K562 (cell line): ENCODE results near the gene ZBTB43. TPM values are rescaled to one million over a fixed set of nuclear protein-coding genes. Genes with fewer than 3 reads are reported as not detected.

Experiments
- BCOR ChIP-seq: fragments of 450-650 bp; IDR thresholded peaks from 2 replicates; pipeline ENCODE4 v1.6.1; 2016
- CBX1 ChIP-seq: sonication (generic); IDR thresholded peaks from 2 replicates; pipeline ENCODE4 v1.6.1; 2016; ENCODE audit warnings: antibody characterized with exemption, low read depth, mild to moderate bottlenecking
- CTCF ChIP-seq, 3 experiments: IDR thresholded peaks in 2 of 3; conservative IDR thresholded peaks in 1 of 3; 2 replicates each; pipeline ENCODE4 v1.5.1; 2011 to 2012; ENCODE audit warnings: low read length in 3 of 3, mild to moderate bottlenecking in 3 of 3, control low read depth in 2 of 3, improper control_type of control experiment in 1 of 3, inconsistent platforms in 1 of 3, low read depth in 1 of 3, mixed read lengths in 1 of 3, moderate library complexity in 1 of 3; ENCODE audit not compliant: insufficient read depth in 2 of 3
- EP400 ChIP-seq: fragments of 450-650 bp; IDR thresholded peaks from 2 replicates; pipeline ENCODE4 v1.6.1; 2017; ENCODE audit warnings: antibody characterized with exemption, mild to moderate bottlenecking, moderate library complexity
- EWSR1 ChIP-seq: fragments of 450-650 bp; IDR thresholded peaks from 2 replicates; pipeline ENCODE4 v1.6.1; 2018; ENCODE audit warnings: borderline replicate concordance, mild to moderate bottlenecking, low read depth, moderate library complexity; ENCODE audit not compliant: partially characterized antibody
- HNRNPK ChIP-seq: fragments of 200-400 bp; formaldehyde crosslinking; IDR thresholded peaks from one replicate; pipeline ENCODE4 v1.6.1; 2018; ENCODE audit warnings: mild to moderate bottlenecking, low read depth, low read length; ENCODE audit not compliant: poor library complexity, severe bottlenecking
- MAX ChIP-seq: sonication (generic); formaldehyde crosslinking; IDR thresholded peaks from 2 replicates; pipeline ENCODE4 v1.9.0; 2022; ENCODE audit warnings: mild to moderate bottlenecking, missing genetic modification reagents
- MCM2 ChIP-seq: fragments of 450-650 bp; IDR thresholded peaks from 2 replicates; pipeline ENCODE4 v1.6.1; 2017; ENCODE audit warnings: low read depth, mild to moderate bottlenecking
- NR2C1 ChIP-seq, 2 experiments: fragments of 450-650 bp; IDR thresholded peaks; 2 replicates each; pipeline ENCODE4 v1.6.1; 2017; ENCODE audit warnings: mild to moderate bottlenecking in 2 of 2, antibody characterized with exemption in 1 of 2, inconsistent platforms in 1 of 2, missing compliant biosample characterization in 1 of 2, missing genetic modification characterization in 1 of 2
- POLR2AphosphoS5 ChIP-seq: IDR thresholded peaks from 2 replicates; pipeline ENCODE4 v1.6.1; 2011; ENCODE audit warnings: mild to moderate bottlenecking, low read depth, low read length, moderate library complexity; ENCODE audit not compliant: control insufficient read depth, insufficient read depth
- PRMT5 ChIP-seq: sonication (generic); formaldehyde crosslinking; IDR thresholded peaks from 2 replicates; pipeline ENCODE4 v1.5.0; 2020; ENCODE audit warnings: missing genetic modification reagents
- RBBP5 ChIP-seq: fragments of 200-600 bp; sonication (generic); IDR thresholded peaks from 2 replicates; pipeline ENCODE4 v1.6.1; 2012; ENCODE audit warnings: borderline replicate concordance, mild to moderate bottlenecking, low read length, control low read depth, inconsistent platforms; ENCODE audit not compliant: insufficient read depth, poor library complexity, severe bottlenecking
- STAT6 ChIP-seq: sonication (generic); formaldehyde crosslinking; IDR thresholded peaks from 2 replicates; pipeline ENCODE4 v1.8.1; 2023; ENCODE audit warnings: mild to moderate bottlenecking, missing genetic modification reagents
- TAF1 ChIP-seq: IDR thresholded peaks from 2 replicates; pipeline ENCODE4 v1.6.1; 2011; ENCODE audit warnings: mild to moderate bottlenecking, low read length, moderate library complexity; ENCODE audit not compliant: insufficient read depth, control insufficient read depth, severe bottlenecking; ENCODE audit errors: extremely low read depth
- TBP ChIP-seq: optimal IDR thresholded peaks from 2 replicates; pipeline ENCODE3; 2011; ENCODE audit warnings: low read depth, low read length, improper control_type of control experiment
- ZBTB2 ChIP-seq: fragments of 450-650 bp; IDR thresholded peaks from 2 replicates; pipeline ENCODE4 v1.6.1; 2016; ENCODE audit warnings: antibody characterized with exemption
- ZNF449 ChIP-seq: fragments of 250-450 bp; sonication (Bioruptor Pico); IDR thresholded peaks from 2 replicates; pipeline ENCODE4 v1.8.0; 2022; ENCODE audit warnings: moderate library complexity, mild to moderate bottlenecking, inconsistent platforms
- ZNF76 ChIP-seq: fragments of 250-450 bp; sonication (Bioruptor Pico); IDR thresholded peaks from 2 replicates; pipeline ENCODE4 v1.4.0; 2020; ENCODE audit warnings: mild to moderate bottlenecking, moderate library complexity, borderline replicate concordance
- polyA plus RNA-seq, 8 experiments: library from polyadenylated mRNA; depleted of rRNA in 4 of 8; stranded (reverse) in 5 of 8; unstranded in 3 of 8; fragments of >200 nt; fragmentation: Nextera tagmentation in 2 of 8; fragmentation: Illumina TruSeq in 1 of 8; extraction: Ambion mirVana in 2 of 8; extraction: Trizol in 1 of 8; gene quantifications; 2 replicates each; pipeline versions ENCODE4 v1.2.1 to v1.2.3, GENCODE V29; 2011 to 2014; ENCODE audit warnings: inconsistent platforms in 1 of 8, missing spikeins in 1 of 8
- total RNA-seq, 7 experiments: library from RNA; depleted of rRNA in 6 of 7; stranded (reverse); fragments of >200 nt in 6 of 7; fragmentation: Illumina TruSeq in 2 of 7; extraction: Trizol in 2 of 7; gene quantifications; 2 replicates each; pipeline versions ENCODE4 v1.2.1 to v1.2.3, GENCODE V29; 2011 to 2021; ENCODE audit warnings: low replicate concordance in 1 of 7

The ZBTB43 gene
- total and polyA plus RNA-seq, 9 of the 15 experiments (the other 6 are each of a cell fraction or from before 2014, with no cell fraction given) = 3.9 to 17.2 (median 9.1) TPM

- TF ChIP-seq STAT6 (CRISPR knock-in tag) (peak; percentile 56; the same call in 1 of the 2 replicates), TBP (peak; percentile 55), EWSR1 (no peak), MCM2 (no peak), RBBP5 (peak; percentile 81), ZBTB2 (0 out of 2 replicates have a peak, but pooled peaks have one; percentile 42), CTCF (IDR thresholded peaks at IDR 0.05 in 2 of 3, conservative IDR thresholded peaks at IDR 0.05 in 1 of 3; ENCODE audit: insufficient read depth in 2 of 3, low read depth in 1 of 3, low read length in 3 of 3) (peak; percentile 84 to 93 (median 85)), EP400 (peak; percentile 74), BCOR (peak; percentile 26; the same call in 1 of the 2 replicates), ZNF76 (CRISPR knock-in tag) (no peak), NR2C1 (IDR thresholded peaks at IDR 0.05) (peak; percentile 91), NR2C1 (tag; IDR thresholded peaks at IDR 0.05) (peak; percentile 92), TAF1 (peak; percentile 69), HNRNPK (no peak), PRMT5 (CRISPR knock-in tag) (no peak), POLR2AphosphoS5 (peak; percentile 76; the same call in 1 of the 2 replicates), CBX1 (0 out of 2 replicates have a peak, but pooled peaks have one; percentile 73), MAX (CRISPR knock-in tag) (0 out of 2 replicates have a peak, but pooled peaks have one; percentile 33), ZNF449 (no peak)
Measured at GRCh38 chr9:126860077-126860756, 55.4 kb downstream of the ZBTB43 start, which contains the start of gene ZBTB34 (continued).
